Stomach smooth muscle (tissue), 2 donors: Measurements from ENCODE around the gene TENM4.

ENCODE experiments used
- H3K27ac ChIP-seq: one replicate; pipeline ENCODE4 v1.7.0; 2013; ENCODE audit warnings: mild to moderate bottlenecking, low read length, inconsistent platforms
- H3K27me3 ChIP-seq, 2 donors: one replicate each; pipeline ENCODE4 v1.7.0; 2013; ENCODE audit warnings: low read length in 2 of 2; ENCODE audit not compliant: insufficient read depth in 2 of 2, control insufficient read depth in 1 of 2
- H3K36me3 ChIP-seq, 2 donors: one replicate each; pipeline ENCODE4 v1.7.0; 2013; ENCODE audit warnings: low read length in 2 of 2; ENCODE audit not compliant: control insufficient read depth in 2 of 2, insufficient read depth in 2 of 2
- H3K4me1 ChIP-seq: one replicate; pipeline ENCODE4 v1.7.0; 2013; ENCODE audit warnings: low read length; ENCODE audit not compliant: control insufficient read depth, insufficient read depth
- H3K4me3 ChIP-seq, 2 donors: one replicate each; pipeline ENCODE4 v1.7.0; 2013; ENCODE audit warnings: low read length in 2 of 2
- H3K9ac ChIP-seq, 2 donors: one replicate each; pipeline ENCODE4 v1.7.0; 2013; ENCODE audit warnings: low read length in 2 of 2, mild to moderate bottlenecking in 1 of 2
- H3K9me3 ChIP-seq, 2 donors: one replicate each; pipeline ENCODE4 v1.7.0; 2013; ENCODE audit warnings: low read length in 2 of 2; ENCODE audit not compliant: control insufficient read depth in 2 of 2
- donor health status: healthy.
- donor health status: Pancreatic carcinoma.

Gene TENM4

DNA sequence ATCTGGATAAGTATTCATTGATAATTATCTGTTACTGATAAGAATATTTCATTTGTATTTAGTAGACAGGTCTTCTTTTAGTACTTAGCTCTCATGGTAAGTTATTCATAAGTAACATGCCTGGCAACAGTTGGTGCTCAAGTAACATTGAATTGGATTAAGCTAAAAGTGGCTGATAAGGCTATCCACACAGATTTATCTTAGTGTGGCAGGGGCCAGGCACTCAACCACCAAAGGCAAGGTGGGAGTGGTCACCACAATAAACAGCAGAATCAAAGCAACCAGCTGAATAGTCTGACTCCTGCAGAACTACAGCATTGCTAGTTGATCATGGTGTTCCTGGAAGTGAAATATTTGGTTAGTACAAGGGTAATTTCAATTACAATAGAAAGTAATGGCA is 833.1 kb downstream of the TENM4 start:
- H3K9me3 ChIP-seq = no peaks in the 10 kb centered on the region
- no peak overlapping the region for H3K9ac ChIP-seq
- no peaks in the 10 kb centered on the region for H3K4me1 ChIP-seq
- no peak overlapping the region for H3K4me3 ChIP-seq
- H3K36me3 ChIP-seq = no peaks in the 10 kb centered on the region
- H3K27me3 ChIP-seq = no peaks in the 10 kb centered on the region
- no peak overlapping the region for H3K27ac ChIP-seq

DNA sequence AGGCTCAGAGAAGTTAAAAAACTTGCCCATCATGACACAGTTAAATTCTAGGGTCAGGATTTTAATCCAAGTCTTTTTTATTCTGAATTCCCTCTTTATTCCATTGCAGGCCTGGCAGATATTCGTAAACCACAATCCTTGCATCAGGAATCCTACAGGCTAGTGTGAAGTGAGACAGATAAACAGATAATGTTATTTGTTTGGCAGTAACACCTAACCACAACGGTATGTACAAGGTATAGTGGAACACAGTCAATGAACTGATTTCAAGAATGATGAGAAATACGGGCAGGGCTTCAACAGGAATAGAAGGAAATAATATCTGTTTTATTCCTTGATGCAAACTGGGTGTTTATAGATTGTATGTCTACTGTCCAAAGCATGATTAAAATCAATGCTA is 834.2 kb downstream of the TENM4 start:
- Histone ChIP-seq H3K27ac (no peak overlapping the region), H3K27me3 (no peaks in the 10 kb centered on the region), H3K9me3 (no peaks in the 10 kb centered on the region), H3K9ac (no peak overlapping the region), H3K4me3 (no peak overlapping the region), H3K4me1 (no peaks in the 10 kb centered on the region), H3K36me3 (no peaks in the 10 kb centered on the region)

DNA sequence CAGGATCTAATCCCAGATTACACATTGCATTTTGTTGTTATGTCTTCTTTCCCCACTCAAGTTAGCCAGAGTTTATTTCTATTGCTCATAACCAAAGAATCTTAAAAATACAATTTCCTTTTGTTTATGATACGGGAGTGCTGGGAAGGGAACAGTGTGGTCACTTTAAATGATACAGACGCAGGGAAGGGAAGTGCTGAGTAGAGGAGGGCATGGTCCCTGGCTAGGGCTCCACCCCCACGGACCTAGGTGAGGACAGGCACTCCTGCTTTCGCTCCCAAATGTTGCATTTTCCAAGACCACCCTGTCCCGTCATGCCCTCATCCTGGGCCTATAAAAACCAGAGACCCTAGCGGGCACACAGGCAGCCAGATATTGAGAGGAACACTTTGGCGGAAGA is 835.5 kb downstream of the TENM4 start:
- Histone ChIP-seq H3K4me3 (no peak overlapping the region), H3K9me3 (no peaks in the 10 kb centered on the region), H3K36me3 (no peaks in the 10 kb centered on the region), H3K27ac (no peak overlapping the region), H3K9ac (no peak overlapping the region), H3K4me1 (no peaks in the 10 kb centered on the region), H3K27me3 (no peaks in the 10 kb centered on the region)

DNA sequence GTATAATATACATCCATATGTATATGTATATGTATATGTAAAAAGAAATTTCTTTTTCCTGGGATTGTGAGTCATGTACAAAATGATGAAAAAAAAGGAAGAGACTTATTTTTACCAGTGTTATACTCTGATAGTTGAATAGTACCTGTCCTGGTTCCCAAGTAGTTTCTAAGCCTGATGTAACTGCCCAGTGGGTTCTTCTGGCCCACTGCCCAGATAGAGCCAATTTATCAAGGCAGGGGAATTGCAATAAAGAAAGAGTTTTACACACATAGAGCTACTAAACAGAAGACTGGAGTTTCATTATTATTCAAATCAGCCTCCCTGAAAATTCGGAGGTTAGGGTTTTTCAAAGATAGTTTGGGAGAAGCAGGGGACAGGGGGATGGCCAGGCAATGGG is 837.0 kb downstream of the TENM4 start:
- H3K27me3 ChIP-seq = no peaks in the 10 kb centered on the region
- H3K4me3 ChIP-seq = no peak overlapping the region
- H3K9me3 ChIP-seq = no peaks in the 10 kb centered on the region
- no peak overlapping the region for H3K9ac ChIP-seq
- no peaks in the 10 kb centered on the region for H3K4me1 ChIP-seq
- no peak overlapping the region for H3K27ac ChIP-seq
- no peaks in the 10 kb centered on the region for H3K36me3 ChIP-seq
